AG09319 (cell line): ENCODE measurements around the gene STX11.
"Not testable (repeated sequence)": the region's sequence is repeated elsewhere in the genome, so short reads cannot be mapped to it uniquely, and the experiment has no call there.

Experiments used
- DNase-seq: peaks from one replicate; pipeline ENCODE4 v3.0.0-alpha.2; 2010; ENCODE audit warnings: low read depth; ENCODE audit errors: extremely low read depth
- TF ChIP-seq, protein P1 (sequence below): IDR thresholded peaks from 2 replicates; pipeline ENCODE4 v1.5.1; 2011; ENCODE audit warnings: low read depth, mild to moderate bottlenecking, inconsistent platforms, low read length, moderate library complexity

STX11 gene

DNA sequence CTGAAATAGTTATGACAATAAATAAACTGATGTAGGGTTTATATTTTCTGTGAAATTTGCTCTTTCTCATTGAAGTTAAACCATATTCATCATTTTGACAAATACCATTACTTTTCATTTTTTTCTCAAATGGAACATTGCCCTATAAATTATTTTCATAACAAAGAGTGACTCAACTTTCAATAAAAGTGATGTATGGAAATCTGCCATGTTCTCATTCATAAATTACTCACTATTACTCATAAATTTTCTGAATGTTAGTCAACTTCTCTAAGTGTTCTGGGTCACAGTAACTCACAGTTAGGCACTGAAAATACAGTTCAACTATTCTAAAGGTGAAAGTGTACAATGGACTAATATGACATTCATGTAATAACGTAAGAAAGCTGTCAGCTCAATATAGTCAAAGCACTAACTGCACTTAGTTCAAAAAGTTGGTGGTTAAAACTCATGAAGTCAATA lies 19.0 kb upstream of the STX11 start:
- DNase-seq = no peak
- TF ChIP-seq, protein P1, sequence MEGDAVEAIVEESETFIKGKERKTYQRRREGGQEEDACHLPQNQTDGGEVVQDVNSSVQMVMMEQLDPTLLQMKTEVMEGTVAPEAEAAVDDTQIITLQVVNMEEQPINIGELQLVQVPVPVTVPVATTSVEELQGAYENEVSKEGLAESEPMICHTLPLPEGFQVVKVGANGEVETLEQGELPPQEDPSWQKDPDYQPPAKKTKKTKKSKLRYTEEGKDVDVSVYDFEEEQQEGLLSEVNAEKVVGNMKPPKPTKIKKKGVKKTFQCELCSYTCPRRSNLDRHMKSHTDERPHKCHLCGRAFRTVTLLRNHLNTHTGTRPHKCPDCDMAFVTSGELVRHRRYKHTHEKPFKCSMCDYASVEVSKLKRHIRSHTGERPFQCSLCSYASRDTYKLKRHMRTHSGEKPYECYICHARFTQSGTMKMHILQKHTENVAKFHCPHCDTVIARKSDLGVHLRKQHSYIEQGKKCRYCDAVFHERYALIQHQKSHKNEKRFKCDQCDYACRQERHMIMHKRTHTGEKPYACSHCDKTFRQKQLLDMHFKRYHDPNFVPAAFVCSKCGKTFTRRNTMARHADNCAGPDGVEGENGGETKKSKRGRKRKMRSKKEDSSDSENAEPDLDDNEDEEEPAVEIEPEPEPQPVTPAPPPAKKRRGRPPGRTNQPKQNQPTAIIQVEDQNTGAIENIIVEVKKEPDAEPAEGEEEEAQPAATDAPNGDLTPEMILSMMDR = no peak

DNA sequence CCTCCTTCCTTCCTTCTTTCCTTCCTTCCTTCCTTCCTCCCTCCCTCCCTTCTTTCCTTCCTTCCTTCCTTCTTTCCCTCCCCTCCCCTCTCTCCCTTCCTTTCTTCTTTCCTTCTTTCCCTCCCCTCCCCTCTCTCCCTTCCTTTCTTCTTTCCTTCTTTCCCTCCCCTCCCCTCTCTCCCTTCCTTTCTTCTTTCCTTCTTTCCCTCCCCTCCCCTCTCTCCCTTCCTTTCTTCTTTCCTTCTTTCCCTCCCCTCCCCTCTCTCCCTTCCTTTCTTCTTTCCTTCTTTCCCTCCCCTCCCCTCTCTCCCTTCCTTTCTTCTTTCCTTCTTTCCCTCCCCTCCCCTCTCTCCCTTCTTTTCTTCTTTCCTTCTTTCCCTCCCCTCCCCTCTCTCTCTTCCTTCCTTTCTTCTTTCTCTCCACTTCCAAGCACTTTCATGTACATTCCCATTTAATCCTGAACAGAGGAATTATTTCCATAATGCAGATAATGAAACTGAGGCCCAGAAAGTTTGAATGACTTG lies 18.1 kb upstream of the STX11 start:
- not testable (repeated sequence) for DNase-seq

DNA sequence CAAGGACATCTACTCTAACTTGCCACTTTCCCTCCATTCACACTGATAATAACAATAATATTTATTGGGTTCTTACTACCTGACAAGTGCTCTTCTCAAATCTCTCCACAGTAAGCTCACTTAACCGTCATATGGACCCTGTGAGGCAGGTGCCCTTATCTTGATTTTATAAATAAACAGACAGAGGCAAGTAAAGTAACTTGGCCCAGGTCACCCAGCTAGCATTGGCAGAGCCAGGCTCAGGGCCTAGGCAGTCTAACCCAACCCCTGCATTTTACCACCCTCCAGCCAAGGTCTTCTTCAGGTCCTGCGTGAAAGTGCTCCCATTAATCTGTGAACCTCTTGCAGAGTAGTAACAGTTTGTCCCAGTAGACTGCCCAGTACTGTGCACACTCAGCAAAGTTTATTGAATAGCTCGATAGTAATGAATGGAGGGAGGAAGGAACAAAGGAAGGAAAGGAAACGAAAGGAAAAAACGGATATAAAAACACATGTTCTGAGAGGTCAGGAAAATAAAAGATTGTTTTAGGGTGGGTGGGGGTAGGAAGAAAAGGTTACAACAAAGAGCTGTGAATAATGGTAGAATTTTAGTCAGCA lies 17.0 kb upstream of the STX11 start:
- TF ChIP-seq, protein P1 = no peak
- no peak for DNase-seq

DNA sequence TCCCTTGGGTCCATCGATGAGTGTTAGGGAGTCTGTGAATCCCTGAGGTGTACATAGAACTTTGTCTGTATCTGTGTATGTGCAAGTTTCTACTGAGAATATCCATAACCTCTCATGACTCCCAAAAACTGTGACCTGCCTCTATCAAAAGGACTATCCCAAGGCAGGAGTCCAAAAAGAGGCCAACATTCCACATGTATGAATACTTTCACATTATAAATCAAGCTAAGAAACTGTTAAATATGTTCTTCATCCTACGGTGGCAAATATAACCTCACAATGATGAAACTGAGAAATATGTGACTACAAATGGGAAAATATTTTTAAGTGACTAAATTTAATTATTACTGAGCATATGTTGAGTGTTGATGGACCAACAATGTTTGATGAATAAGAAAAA lies 16.1 kb upstream of the STX11 start:
- TF ChIP-seq, protein P1 = no peak
- no peak for DNase-seq

DNA sequence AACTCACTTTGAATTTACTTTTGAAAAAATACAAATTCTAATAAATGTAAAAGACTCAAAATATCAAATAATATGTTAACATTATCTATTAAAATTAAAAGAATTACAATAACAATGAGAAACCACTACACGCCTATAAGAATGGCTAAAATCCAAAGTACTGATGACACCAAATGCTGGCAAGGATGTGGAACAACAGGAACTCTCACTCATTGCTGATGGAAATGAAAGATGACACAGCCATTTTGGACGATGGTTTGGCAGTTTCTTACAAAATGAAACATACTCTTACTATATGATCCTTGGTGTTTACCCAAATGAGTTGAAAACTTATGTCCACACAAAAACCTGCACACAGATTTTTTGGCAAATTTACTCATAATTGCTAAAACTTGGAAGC lies 15.6 kb upstream of the STX11 start:
- DNase-seq = no peak
- TF ChIP-seq, protein P1 = no peak

DNA sequence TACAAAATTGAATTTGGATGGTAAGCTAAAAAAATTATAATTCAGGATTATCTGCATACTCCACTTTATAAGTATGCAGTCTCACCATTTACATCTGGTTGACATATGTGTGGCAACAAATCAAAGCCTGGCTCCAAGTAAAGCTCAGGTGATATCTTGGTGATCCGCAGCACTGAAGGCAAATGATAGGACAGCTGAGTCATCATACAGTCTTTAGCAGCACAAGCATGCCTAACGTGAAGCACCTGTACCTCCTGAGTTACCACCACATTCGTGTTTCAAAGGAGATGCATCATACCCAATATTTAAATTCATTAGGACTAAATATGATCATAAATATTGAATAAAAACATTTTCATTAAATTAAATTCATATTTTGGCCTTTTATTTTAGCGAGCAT lies 11.8 kb upstream of the STX11 start:
- TF ChIP-seq, protein P1 = no peak
- no peak for DNase-seq

DNA sequence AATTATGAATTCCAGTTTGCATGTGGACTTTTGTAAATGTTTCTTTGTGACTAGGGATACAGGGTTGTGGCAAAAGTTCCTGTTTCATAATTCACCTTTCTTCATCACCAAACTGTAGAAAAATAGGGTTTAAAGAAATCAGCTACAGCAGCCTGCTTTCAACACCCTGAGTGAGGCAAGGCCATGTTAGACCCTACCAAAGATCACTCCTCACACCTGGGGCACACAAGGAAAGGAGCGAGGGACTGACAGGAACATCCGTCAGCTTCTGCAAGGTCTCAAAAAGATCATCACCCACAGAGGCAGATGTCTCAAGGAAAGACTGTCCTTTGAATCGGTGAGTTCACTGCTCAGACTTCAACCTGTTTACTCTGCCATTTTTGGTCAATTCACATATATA lies 10.5 kb upstream of the STX11 start:
- TF ChIP-seq, protein P1 = no peak
- no peak for DNase-seq

DNA sequence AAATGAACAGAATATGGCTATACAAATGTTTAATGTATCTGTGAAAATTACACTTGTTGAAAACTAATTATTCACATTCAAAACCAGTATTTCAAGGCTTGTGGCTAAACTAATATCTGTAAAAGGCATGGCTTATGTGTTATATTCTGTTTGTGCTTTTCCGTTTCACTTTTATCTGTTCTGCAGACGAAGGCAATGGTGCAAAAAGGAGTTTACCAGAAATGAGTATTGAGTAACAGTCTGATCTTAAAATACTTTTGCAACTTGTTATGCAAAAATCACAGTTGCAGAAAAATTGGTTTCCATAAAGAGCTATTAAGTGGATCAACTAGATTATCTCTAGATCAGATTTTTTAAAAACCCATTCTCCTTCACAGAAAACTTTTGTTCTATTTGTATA lies 9.4 kb upstream of the STX11 start:
- no peak for DNase-seq
- TF ChIP-seq, protein P1 = no peak
